ENCODE results near the gene MBTPS1.

Gene MBTPS1

DNA sequence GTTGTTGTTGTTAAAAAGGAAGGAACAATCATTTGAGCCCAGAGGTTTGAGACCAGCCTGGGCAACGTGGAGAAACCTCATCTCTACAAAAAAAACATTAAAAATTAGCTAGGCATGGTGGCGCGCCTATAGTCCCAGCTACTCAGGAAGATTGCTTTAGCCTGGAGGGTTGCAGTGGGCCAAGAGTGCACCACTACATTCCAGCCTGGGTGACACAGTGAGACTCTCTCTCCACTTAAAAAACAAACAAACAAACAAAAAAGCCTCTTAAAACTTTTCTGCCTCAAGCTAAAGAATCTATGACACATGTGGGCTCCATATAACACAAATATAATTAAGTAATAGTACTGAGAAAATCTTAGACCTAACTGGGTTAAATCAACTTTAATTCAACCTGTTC lies 12.5 kb downstream of the MBTPS1 start:
- no peak for DNase-seq (ENCODE audit: low read depth)
- no peak overlapping the region for H3K4me3 ChIP-seq (ENCODE audit: low read depth, low read length)
- no peak for TF ChIP-seq MYC (IDR thresholded peaks at IDR 0.05; ENCODE audit: low read depth, low read length)
- TF ChIP-seq, protein P1, sequence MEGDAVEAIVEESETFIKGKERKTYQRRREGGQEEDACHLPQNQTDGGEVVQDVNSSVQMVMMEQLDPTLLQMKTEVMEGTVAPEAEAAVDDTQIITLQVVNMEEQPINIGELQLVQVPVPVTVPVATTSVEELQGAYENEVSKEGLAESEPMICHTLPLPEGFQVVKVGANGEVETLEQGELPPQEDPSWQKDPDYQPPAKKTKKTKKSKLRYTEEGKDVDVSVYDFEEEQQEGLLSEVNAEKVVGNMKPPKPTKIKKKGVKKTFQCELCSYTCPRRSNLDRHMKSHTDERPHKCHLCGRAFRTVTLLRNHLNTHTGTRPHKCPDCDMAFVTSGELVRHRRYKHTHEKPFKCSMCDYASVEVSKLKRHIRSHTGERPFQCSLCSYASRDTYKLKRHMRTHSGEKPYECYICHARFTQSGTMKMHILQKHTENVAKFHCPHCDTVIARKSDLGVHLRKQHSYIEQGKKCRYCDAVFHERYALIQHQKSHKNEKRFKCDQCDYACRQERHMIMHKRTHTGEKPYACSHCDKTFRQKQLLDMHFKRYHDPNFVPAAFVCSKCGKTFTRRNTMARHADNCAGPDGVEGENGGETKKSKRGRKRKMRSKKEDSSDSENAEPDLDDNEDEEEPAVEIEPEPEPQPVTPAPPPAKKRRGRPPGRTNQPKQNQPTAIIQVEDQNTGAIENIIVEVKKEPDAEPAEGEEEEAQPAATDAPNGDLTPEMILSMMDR (IDR thresholded peaks at IDR 0.05; ENCODE audit: low read depth, low read length) = no peak
- TF ChIP-seq, protein P2, sequence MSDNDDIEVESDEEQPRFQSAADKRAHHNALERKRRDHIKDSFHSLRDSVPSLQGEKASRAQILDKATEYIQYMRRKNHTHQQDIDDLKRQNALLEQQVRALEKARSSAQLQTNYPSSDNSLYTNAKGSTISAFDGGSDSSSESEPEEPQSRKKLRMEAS (IDR thresholded peaks at IDR 0.05; ENCODE audit: low read depth, low read length) = no peak
- no peak for TF ChIP-seq POLR2A (IDR thresholded peaks at IDR 0.05; ENCODE audit: extremely low read depth, insufficient read length)

DNA sequence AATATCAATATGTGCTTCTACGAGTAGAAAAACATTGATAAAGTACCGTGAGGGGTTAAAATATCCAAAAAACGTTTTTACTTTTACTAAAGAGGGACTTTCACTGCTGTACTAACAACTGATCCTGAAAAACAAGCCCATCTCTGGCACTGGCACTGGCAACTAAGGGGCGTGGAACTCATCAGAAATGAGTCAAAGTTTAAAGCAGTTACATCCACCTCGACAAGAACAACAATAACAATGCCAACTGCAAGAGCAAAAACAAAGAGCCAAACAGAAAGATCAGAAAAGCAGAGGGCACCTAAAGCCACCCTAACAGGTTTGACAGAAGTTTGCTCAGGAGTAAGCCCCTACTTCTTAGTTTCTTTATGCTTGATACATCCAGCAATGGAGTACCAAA lies 13.1 kb downstream of the MBTPS1 start:
- no peak overlapping the region for H3K4me3 ChIP-seq (ENCODE audit: low read depth, low read length)
- DNase-seq (ENCODE audit: low read depth) = no peak
- no peak for TF ChIP-seq POLR2A (IDR thresholded peaks at IDR 0.05; ENCODE audit: extremely low read depth, insufficient read length)
- TF ChIP-seq, protein P1 (IDR thresholded peaks at IDR 0.05; ENCODE audit: low read depth, low read length) = no peak
- TF ChIP-seq, protein P2 (IDR thresholded peaks at IDR 0.05; ENCODE audit: low read depth, low read length) = no peak
- TF ChIP-seq MYC (IDR thresholded peaks at IDR 0.05; ENCODE audit: low read depth, low read length) = no peak

DNA sequence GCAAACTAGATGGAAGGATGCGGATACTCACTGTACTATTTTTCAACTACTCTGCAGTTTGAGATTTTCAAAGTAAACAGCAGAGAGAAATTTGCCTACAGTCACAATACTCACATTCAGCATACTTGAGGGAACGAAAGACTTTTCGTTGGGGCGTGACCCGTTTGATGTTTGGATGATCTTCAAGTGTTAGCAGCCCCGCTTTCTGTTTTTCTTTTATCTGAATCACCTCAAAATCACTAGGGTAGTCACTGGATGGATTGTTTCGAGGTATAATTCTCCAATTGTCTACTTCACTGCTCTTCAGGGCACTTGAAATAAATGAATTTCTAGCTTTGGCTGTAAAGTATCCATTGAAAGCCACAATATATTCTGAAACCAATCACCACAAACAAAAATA lies 17.8 kb downstream of the MBTPS1 start:
- H3K4me3 ChIP-seq (ENCODE audit: low read depth, low read length) = no peak overlapping the region
- no peak for DNase-seq (ENCODE audit: low read depth)
- no peak for TF ChIP-seq POLR2A (IDR thresholded peaks at IDR 0.05; ENCODE audit: extremely low read depth, insufficient read length)
- TF ChIP-seq, protein P1 (IDR thresholded peaks at IDR 0.05; ENCODE audit: low read depth, low read length) = no peak
- TF ChIP-seq, protein P2 (IDR thresholded peaks at IDR 0.05; ENCODE audit: low read depth, low read length) = no peak
- TF ChIP-seq MYC (IDR thresholded peaks at IDR 0.05; ENCODE audit: low read depth, low read length) = no peak

DNA sequence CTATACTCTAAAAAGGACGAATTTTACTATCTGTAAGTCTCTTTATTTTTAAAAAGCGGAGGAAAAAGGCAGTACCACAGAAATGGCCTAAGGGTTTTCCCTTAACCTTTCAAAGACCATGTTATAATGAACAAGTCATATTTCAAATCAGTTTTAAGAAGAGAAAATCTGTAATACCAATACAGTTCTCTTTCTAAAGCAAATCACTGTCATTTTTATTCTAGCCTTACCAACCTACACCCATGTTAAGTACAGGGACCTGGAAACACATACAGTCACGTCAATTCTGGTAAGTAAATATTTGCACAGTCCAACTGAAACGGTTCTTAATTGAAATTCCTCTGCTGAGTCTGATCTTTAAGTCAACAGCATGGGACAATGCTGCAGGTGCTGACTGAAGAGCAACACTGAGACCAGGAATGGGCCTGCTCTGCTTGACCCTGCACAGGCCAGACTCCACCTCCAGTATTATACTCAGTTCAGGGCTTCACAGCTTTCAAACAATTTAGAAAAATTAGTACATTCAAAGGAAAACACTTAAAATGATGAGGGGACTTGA lies 20.2 kb downstream of the MBTPS1 start:
- no peak overlapping the region for H3K4me3 ChIP-seq (ENCODE audit: low read depth, low read length)
- TF ChIP-seq, protein P2 (IDR thresholded peaks at IDR 0.05; ENCODE audit: low read depth, low read length) = no peak
- TF ChIP-seq MYC (IDR thresholded peaks at IDR 0.05; ENCODE audit: low read depth, low read length) (no peak), POLR2A (IDR thresholded peaks at IDR 0.05; ENCODE audit: extremely low read depth, insufficient read length) (no peak)
- TF ChIP-seq, protein P1 (IDR thresholded peaks at IDR 0.05; ENCODE audit: low read depth, low read length) = no peak
- DNase-seq (ENCODE audit: low read depth) = no peak

DNA sequence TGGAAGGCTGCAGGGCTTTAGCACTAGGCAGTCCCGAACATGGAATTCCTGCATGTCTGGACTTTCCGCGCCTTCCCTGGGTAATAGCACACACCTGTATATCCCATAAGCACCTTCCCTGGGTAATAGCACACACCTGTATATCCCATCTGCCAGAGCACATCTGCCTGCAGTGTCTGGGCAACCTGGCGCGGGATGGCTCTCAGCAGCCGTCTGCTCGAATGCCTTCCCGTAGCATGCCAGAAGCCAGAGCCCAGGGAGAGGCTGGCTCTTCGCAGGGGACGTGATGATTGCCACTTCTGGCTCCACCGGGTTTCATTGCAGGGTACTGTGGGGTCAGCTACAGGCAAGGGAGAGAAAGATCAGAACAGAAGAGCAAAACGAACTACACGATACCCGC lies 21.3 kb downstream of the MBTPS1 start:
- TF ChIP-seq, protein P2 (IDR thresholded peaks at IDR 0.05; ENCODE audit: low read depth, low read length) = no peak
- no peak overlapping the region for H3K4me3 ChIP-seq (ENCODE audit: low read depth, low read length)
- no peak for DNase-seq (ENCODE audit: low read depth)

DNA sequence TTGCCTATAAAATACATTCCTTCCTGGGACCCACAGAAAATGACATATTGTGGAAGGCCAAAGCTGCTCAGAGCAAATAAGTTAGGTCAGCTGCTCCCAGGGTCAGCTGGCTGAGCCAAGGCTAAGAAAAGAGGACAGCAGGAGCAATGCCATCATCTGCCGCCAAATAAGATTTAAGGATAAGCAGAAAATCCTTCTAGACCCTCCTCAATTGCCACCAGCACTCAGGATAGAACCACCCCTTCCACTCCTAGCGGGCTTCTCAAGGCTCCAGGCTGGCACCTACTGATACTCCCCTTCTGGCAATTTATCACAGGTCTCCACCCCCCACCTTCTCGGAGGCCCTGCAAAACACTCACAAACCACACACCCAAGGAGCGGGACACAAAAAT lies 22.9 kb downstream of the MBTPS1 start:
- TF ChIP-seq POLR2A (IDR thresholded peaks at IDR 0.05; ENCODE audit: extremely low read depth, insufficient read length) (no peak), MYC (IDR thresholded peaks at IDR 0.05; ENCODE audit: low read depth, low read length) (no peak)
- TF ChIP-seq, protein P1 (IDR thresholded peaks at IDR 0.05; ENCODE audit: low read depth, low read length) = no peak
- TF ChIP-seq, protein P2 (IDR thresholded peaks at IDR 0.05; ENCODE audit: low read depth, low read length) = no peak
- no peak for DNase-seq (ENCODE audit: low read depth)
- no peak overlapping the region for H3K4me3 ChIP-seq (ENCODE audit: low read depth, low read length)
